Measurements from ENCODE around the gene FURIN. TPM values are rescaled to one million over a fixed set of nuclear protein-coding genes. Genes with fewer than 3 reads are reported as not detected.

Gene FURIN
- polyA plus RNA-seq, 1 of the 3 experiments (the other 2 are of a cell fraction): 40.8 TPM

DNA sequence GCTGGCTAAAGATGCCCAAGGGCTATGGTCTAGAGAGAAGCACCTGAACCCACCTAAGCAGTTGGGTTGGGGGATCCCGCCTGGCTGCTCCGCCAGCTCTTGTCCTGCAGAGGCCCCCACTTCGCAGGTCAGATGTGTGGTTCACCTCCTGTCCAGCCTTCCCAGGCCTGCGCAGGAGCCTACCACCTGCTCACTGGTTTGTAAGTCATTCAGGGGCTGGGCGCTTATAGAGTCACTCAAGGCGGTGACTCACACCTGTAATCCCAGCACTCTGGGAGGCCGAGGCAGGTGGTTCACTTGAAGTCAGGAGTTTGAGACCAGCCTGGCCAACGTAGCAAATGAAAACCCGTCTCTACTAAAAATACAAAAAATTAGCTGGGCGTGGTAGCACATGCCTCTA, 3.9 kb upstream of the FURIN start:
- Histone ChIP-seq H3K4me2 (no peak overlapping the region), H3K36me3 (replicated peaks in 1 of 2; ENCODE audit: control insufficient read depth in 1 of 2, insufficient read depth in 2 of 2, low read length in 1 of 2) (no peaks in the 10 kb centered on the region), H4K20me1 (ENCODE audit: insufficient read depth) (no peaks in the 10 kb centered on the region), H3K4me1 (ENCODE audit: control insufficient read depth in 1 of 2, insufficient read depth in 2 of 2, low read depth in 1 of 2, low read length in 1 of 2) (peaks cover under 1 to 9% of the 10 kb centered on the region in 2 experiments; a peak in 2 of 4 replicates), H3K9ac (no peak overlapping the region), H3F3A (replicated peaks; ENCODE audit: insufficient read depth) (peaks cover 13% of the 10 kb centered on the region), H2AFZ (ENCODE audit: low read depth) (no peak overlapping the region), H3K79me2 (ENCODE audit: insufficient read depth) (no peaks in the 10 kb centered on the region), H3K9me2 (no peaks in the 10 kb centered on the region), H3K4me3 (ENCODE audit: low read depth in 2 of 2, low read length in 1 of 2) (no peak overlapping the region), H3K9me3 (no peaks in the 10 kb centered on the region), H3K27ac (ENCODE audit: low read depth in 2 of 2, low read length in 1 of 2) (no peak overlapping the region), H3K27me3 (ENCODE audit: insufficient read depth) (no peaks in the 10 kb centered on the region)
- no peak for DNase-seq
- CTCF ChIA-PET: interaction anchor here (1.5 kb wide), 1 partner anchor 22 kb away, joined by 3 read pairs; no protein-coding TSS in a partner anchor
- POLR2A ChIA-PET: no interaction called here
- 90% methylated on average over 8 of the region's 10 CpGs for WGBS (ENCODE audit: low lambda C conversion rate)
- TF ChIP-seq, protein P1, sequence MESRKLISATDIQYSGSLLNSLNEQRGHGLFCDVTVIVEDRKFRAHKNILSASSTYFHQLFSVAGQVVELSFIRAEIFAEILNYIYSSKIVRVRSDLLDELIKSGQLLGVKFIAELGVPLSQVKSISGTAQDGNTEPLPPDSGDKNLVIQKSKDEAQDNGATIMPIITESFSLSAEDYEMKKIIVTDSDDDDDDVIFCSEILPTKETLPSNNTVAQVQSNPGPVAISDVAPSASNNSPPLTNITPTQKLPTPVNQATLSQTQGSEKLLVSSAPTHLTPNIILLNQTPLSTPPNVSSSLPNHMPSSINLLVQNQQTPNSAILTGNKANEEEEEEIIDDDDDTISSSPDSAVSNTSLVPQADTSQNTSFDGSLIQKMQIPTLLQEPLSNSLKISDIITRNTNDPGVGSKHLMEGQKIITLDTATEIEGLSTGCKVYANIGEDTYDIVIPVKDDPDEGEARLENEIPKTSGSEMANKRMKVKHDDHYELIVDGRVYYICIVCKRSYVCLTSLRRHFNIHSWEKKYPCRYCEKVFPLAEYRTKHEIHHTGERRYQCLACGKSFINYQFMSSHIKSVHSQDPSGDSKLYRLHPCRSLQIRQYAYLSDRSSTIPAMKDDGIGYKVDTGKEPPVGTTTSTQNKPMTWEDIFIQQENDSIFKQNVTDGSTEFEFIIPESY (IDR thresholded peaks at IDR 0.05; ENCODE audit: borderline replicate concordance, low read depth): no peak
- TF ChIP-seq MXI1 (IDR thresholded peaks at IDR 0.05; ENCODE audit: low read depth, low read length) (no peak), TEAD4 (IDR thresholded peaks at IDR 0.05; ENCODE audit: borderline replicate concordance, insufficient read depth) (no peak), JUND (IDR thresholded peaks at IDR 0.05) (no peak), RFX5 (IDR thresholded peaks at IDR 0.05; ENCODE audit: low read length) (no peak), RAD21 (IDR thresholded peaks at IDR 0.05; ENCODE audit: low read length) (no peak), FOSL2 (IDR thresholded peaks at IDR 0.05; ENCODE audit: borderline replicate concordance, low read depth) (no peak), TCF12 (IDR thresholded peaks at IDR 0.05) (no peak)
- TF ChIP-seq, protein P2, sequence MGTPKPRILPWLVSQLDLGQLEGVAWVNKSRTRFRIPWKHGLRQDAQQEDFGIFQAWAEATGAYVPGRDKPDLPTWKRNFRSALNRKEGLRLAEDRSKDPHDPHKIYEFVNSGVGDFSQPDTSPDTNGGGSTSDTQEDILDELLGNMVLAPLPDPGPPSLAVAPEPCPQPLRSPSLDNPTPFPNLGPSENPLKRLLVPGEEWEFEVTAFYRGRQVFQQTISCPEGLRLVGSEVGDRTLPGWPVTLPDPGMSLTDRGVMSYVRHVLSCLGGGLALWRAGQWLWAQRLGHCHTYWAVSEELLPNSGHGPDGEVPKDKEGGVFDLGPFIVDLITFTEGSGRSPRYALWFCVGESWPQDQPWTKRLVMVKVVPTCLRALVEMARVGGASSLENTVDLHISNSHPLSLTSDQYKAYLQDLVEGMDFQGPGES (IDR thresholded peaks at IDR 0.05; ENCODE audit: low read depth, low read length): no peak

DNA sequence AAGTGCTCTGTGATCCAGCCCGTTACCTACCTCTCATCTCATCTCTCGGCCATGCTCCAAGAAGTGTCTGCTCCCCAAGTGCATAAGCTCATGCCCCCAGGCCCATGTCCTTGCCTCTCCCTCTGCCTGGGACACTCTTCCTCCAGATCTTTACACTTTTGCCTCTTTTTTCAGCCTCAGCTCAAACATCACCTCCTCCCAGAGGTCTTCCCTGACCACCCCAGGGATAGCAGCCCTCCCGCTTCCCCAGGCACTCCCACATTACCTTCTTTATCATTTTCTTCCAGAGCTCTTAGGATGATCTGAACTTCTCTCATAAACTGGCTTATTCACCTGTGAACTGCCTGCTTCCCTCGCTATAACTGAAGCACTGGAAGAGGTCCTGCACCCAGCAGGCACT, 2.7 kb upstream of the FURIN start:
- WGBS (ENCODE audit: low lambda C conversion rate): 92% methylated on average over 4 of the region's 4 CpGs
- CTCF ChIA-PET: interaction anchor here (0.9 kb wide), 1 partner anchor 20 kb away, joined by 3 read pairs; no protein-coding TSS in a partner anchor

More for the DNA sequence above, 2.7 kb upstream of the FURIN start:
- TF ChIP-seq POLR2AphosphoS5 (IDR thresholded peaks at IDR 0.05; ENCODE audit: low read depth, low read length): no peak
- no peak for TF ChIP-seq SMC3 (IDR thresholded peaks at IDR 0.05; ENCODE audit: low read depth, low read length)
- TF ChIP-seq, protein P3, sequence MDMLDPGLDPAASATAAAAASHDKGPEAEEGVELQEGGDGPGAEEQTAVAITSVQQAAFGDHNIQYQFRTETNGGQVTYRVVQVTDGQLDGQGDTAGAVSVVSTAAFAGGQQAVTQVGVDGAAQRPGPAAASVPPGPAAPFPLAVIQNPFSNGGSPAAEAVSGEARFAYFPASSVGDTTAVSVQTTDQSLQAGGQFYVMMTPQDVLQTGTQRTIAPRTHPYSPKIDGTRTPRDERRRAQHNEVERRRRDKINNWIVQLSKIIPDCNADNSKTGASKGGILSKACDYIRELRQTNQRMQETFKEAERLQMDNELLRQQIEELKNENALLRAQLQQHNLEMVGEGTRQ (IDR thresholded peaks at IDR 0.05; ENCODE audit: borderline replicate concordance, low read depth, low read length): no peak
- no peak for TF ChIP-seq CHD2 (IDR thresholded peaks at IDR 0.05; ENCODE audit: low read length, partially characterized antibody)
- POLR2A ChIA-PET: no interaction called here
- no peak overlapping the region for H2AFZ ChIP-seq (ENCODE audit: low read depth)
- H3K79me2 ChIP-seq (ENCODE audit: insufficient read depth): peaks cover 10% of the 10 kb centered on the region
- H3K9me3 ChIP-seq: no peaks in the 10 kb centered on the region
- no peak for DNase-seq
- no peak overlapping the region for H3K4me3 ChIP-seq (ENCODE audit: low read depth in 2 of 2, low read length in 1 of 2)
- H3K4me2 ChIP-seq: no peak overlapping the region
- H3K27ac ChIP-seq (ENCODE audit: low read depth in 2 of 2, low read length in 1 of 2): no peak overlapping the region
- no peaks in the 10 kb centered on the region for H3K36me3 ChIP-seq (replicated peaks in 1 of 2; ENCODE audit: control insufficient read depth in 1 of 2, insufficient read depth in 2 of 2, low read length in 1 of 2)
- H3K27me3 ChIP-seq (ENCODE audit: insufficient read depth): no peaks in the 10 kb centered on the region
- no peaks in the 10 kb centered on the region for H4K20me1 ChIP-seq (ENCODE audit: insufficient read depth)
- no peak overlapping the region for H3K9ac ChIP-seq
- peaks cover 22% of the 10 kb centered on the region for H3F3A ChIP-seq (replicated peaks; ENCODE audit: insufficient read depth)
- H3K9me2 ChIP-seq: no peaks in the 10 kb centered on the region
- H3K4me1 ChIP-seq (ENCODE audit: control insufficient read depth in 1 of 2, insufficient read depth in 2 of 2, low read depth in 1 of 2, low read length in 1 of 2): peaks cover 10 to 20% of the 10 kb centered on the region in 2 experiments; a peak in 2 of 4 replicates
